ENCODE data around the gene MVB12B. TPM values are rescaled to one million over a fixed set of nuclear protein-coding genes. Genes with fewer than 3 reads are reported as not detected.

MVB12B gene
- total RNA-seq, 1 donor from 2014 or later = 47.5 TPM

- Histone ChIP-seq H3K27me3 (no peaks in the 10 kb centered on the region), H3K4me1 (no peaks in the 10 kb centered on the region), H3K27ac (no peak overlapping the region), H3K4me3 (no peak overlapping the region), H3K9me3 (no peaks in the 10 kb centered on the region), H3K36me3 (peaks cover 11% of the 10 kb centered on the region)
- TF ChIP-seq, protein P1, sequence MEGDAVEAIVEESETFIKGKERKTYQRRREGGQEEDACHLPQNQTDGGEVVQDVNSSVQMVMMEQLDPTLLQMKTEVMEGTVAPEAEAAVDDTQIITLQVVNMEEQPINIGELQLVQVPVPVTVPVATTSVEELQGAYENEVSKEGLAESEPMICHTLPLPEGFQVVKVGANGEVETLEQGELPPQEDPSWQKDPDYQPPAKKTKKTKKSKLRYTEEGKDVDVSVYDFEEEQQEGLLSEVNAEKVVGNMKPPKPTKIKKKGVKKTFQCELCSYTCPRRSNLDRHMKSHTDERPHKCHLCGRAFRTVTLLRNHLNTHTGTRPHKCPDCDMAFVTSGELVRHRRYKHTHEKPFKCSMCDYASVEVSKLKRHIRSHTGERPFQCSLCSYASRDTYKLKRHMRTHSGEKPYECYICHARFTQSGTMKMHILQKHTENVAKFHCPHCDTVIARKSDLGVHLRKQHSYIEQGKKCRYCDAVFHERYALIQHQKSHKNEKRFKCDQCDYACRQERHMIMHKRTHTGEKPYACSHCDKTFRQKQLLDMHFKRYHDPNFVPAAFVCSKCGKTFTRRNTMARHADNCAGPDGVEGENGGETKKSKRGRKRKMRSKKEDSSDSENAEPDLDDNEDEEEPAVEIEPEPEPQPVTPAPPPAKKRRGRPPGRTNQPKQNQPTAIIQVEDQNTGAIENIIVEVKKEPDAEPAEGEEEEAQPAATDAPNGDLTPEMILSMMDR (IDR thresholded peaks at IDR 0.05) = no peak
- DNase-seq (no peak), ATAC-seq (no peak)
- intact Hi-C loops (cut with DNase I) = no loop called here
Measured at GRCh38 chr9:126411225-126411947, 84.8 kb downstream of the MVB12B start.

DNA sequence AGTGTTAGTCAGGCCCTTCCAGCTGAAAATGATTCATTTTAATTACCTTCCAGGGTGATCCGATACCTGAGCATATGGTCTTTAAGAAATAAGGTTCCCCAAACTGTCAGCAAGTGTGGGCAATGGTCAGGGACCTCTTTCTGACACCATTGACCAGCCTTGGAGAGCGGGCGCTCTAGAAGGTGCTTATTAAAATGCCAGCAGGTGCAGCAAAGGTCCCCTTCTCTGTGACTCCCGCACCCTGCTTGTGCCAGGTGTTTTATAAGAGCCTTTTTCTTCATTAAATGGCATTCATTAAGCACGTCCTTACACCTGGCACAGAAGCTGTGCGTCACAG is 85.3 kb downstream of the MVB12B start:
- no peak for ATAC-seq
- H3K9me3 ChIP-seq = no peaks in the 10 kb centered on the region
- H3K4me3 ChIP-seq = no peak overlapping the region
- intact Hi-C loops (cut with DNase I) = no loop called here
- no peaks in the 10 kb centered on the region for H3K27me3 ChIP-seq
- H3K4me1 ChIP-seq = no peaks in the 10 kb centered on the region
- TF ChIP-seq, protein P1 (IDR thresholded peaks at IDR 0.05) = no peak
- H3K36me3 ChIP-seq = peaks cover 11% of the 10 kb centered on the region
- no peak for DNase-seq
- no peak overlapping the region for H3K27ac ChIP-seq

- H3K36me3 ChIP-seq = peaks cover 11% of the 10 kb centered on the region
- H3K27ac ChIP-seq = no peak overlapping the region
- H3K27me3 ChIP-seq = no peaks in the 10 kb centered on the region
- TF ChIP-seq, protein P1 (IDR thresholded peaks at IDR 0.05) = no peak
- no peak for DNase-seq
- no peak for ATAC-seq
- H3K4me1 ChIP-seq = no peaks in the 10 kb centered on the region
- intact Hi-C loops (cut with DNase I) = no loop called here
- H3K9me3 ChIP-seq = no peaks in the 10 kb centered on the region
- no peak overlapping the region for H3K4me3 ChIP-seq
Measured at GRCh38 chr9:126412905-126413304, 86.3 kb downstream of the MVB12B start.

GRCh38 chr9:126413391-126414068 is 86.9 kb downstream of the MVB12B start:
- Histone ChIP-seq H3K9me3 (no peaks in the 10 kb centered on the region), H3K27me3 (no peaks in the 10 kb centered on the region), H3K27ac (no peak overlapping the region), H3K36me3 (peaks cover 9% of the 10 kb centered on the region), H3K4me3 (no peak overlapping the region), H3K4me1 (no peaks in the 10 kb centered on the region)
- TF ChIP-seq, protein P1 (IDR thresholded peaks at IDR 0.05) = no peak
- ATAC-seq = no peak
- no peak for DNase-seq
- intact Hi-C loops (cut with DNase I) = no loop called here

- TF ChIP-seq, protein P1 (IDR thresholded peaks at IDR 0.05) = no peak
Measured at GRCh38 chr9:126415741-126416370, 89.2 kb downstream of the MVB12B start.

More at GRCh38 chr9:126415741-126416370, 89.2 kb downstream of the MVB12B start:
- H3K9me3 ChIP-seq = no peaks in the 10 kb centered on the region
- H3K4me3 ChIP-seq = no peak overlapping the region
- DNase-seq = no peak
- no peaks in the 10 kb centered on the region for H3K27me3 ChIP-seq
- H3K4me1 ChIP-seq = no peaks in the 10 kb centered on the region
- intact Hi-C loops (cut with DNase I) = no loop called here
- peaks cover 5% of the 10 kb centered on the region for H3K36me3 ChIP-seq
- ATAC-seq = no peak
- H3K27ac ChIP-seq = no peak overlapping the region
